ENCODE measurements around the gene EVA1C.
"Not testable (repeated sequence)": the region's sequence is repeated elsewhere in the genome, so short reads cannot be mapped to it uniquely, and the experiment has no call there.

Gene EVA1C

GRCh38 chr21:32534113-32534512 lies 121.6 kb downstream of the EVA1C start:
- DNase-seq: no peak

DNA sequence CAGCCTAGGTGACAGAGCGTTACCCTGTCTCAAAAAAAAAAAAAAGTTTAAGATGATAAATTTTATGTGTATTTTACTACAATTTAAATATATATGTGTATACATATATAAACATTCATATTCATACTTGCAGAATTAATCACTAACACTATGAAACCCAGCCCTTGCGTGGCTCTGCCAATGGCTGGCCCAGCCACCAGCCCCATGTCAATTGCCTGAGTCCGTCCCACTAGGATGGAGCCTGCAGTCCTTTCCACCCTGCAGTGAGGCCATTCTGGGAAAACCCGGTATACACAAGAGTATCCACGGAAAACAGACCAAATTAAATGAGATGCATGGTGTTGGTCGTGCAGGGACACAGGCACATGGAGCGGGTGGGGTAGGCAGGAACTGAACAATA lies 123.1 kb downstream of the EVA1C start:
- DNase-seq: no peak

GRCh38 chr21:32537569-32537881 lies 125.0 kb downstream of the EVA1C start:
- no peak for DNase-seq

DNA sequence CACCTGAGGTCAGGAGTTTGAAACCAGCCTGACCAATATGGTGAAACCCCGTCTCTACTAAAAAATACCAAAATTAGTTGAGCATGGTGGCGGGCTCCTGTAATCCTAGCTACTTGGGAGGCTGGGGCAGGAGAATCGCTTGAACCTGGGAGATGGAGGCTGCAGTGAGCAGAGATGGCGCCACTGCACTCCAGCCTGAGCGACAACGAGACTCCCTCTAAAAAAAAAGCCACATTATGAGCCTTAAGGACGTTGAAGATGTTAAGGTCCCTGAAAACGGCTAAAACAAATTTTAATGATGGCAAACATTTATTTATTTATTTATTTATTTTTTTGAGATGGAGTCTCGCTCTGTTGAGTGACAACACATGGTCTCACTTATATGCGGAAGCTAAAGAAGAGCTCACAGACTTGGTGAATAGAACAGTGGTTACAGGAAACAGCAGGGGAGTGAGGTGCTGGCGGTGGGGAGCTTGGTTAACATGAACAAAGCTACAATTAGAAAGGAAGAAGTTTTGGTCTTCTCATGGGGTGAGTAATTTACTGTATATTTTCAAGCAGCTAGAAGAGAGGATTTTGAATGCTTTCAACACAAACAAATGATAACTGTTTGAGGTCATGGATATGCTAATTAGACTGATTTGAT lies 125.8 kb downstream of the EVA1C start:
- DNase-seq: no peak

- no peak for DNase-seq
These were observed 126.9 kb downstream of the EVA1C start for GRCh38 chr21:32539378-32539777.

DNA sequence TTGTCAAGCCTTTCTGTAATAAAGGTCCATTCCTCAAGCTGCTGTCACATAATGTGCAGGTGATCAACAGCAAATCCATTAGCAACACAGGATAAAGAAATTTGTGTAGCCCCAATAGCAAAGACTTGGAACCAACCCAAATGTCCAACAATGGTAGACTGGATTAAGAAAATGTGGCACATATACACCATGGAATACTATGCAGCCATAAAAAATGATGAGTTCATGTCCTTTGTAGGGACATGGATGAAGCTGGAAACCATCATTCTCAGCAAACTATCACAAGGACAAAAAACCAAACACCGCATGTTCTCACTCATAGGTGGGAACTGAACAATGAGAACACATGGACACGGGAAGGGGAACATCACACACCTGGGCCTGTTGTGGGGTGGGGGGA lies 130.6 kb downstream of the EVA1C start:
- DNase-seq: not testable (repeated sequence)

DNA sequence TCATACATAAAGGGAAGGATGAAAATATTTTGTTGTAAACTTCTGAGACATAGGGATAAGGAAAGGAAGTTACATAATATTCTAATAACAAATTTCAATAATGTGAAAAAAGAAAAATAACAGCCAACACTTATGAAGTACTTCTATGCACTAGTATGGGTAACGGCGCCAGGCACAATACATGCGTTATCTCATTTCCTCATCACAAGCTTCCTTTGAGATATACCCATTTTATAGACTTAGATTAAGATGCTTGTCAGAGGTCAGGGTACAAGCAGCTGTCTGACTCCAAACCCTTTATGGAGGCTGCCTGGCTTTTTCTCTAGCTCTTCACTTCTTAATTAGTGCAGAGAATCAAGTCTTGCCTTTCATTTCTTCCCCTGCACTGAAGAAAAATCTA lies 131.5 kb downstream of the EVA1C start:
- no peak for DNase-seq

GRCh38 chr21:32544697-32545096 lies 132.2 kb downstream of the EVA1C start:
- DNase-seq: no peak

- DNase-seq: no peak
These were observed 133.5 kb downstream of the EVA1C start for GRCh38 chr21:32545948-32546441.

- no peak for DNase-seq
These were observed 134.5 kb downstream of the EVA1C start for GRCh38 chr21:32547018-32547417.

DNA sequence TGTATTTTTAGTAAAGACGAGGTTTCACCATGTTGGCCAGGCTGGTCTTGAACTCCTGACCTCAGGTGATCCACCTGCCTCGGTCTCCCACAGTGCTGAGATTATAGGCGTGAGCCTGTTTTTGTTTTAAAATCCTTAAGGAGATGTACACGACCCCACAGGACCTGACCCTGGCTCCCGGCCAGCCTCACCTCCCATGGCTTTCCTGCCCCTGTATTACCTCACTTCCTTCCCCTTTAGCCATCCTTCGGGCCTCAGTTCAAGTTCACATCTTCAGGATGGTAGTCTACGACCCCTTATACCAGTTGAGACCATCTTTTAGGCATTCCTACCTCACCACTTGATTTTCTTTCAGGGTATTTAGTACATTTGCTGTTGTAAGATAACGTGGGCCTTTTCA lies 136.5 kb downstream of the EVA1C start:
- DNase-seq: no peak

DNA sequence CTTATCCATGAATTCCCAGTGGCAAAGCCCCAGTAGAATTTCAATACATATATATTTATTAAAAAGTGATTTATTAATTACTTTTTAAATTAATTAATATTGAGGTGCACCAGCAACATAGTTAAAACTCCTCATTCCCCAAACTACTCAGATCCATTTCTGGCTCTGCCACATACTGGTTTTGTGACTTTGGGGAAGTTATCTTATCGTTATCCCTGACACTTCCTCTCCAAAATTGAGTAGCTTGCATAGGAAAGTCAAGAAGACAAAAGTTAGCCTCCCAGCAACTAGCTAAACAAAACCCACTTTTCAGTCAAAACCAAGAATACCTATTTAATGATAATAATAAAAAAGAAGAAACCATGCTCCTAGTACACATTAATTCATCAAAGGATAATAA lies 136.9 kb downstream of the EVA1C start:
- DNase-seq: no peak

- no peak for DNase-seq
These were observed 137.4 kb downstream of the EVA1C start for GRCh38 chr21:32549886-32550285.

DNA sequence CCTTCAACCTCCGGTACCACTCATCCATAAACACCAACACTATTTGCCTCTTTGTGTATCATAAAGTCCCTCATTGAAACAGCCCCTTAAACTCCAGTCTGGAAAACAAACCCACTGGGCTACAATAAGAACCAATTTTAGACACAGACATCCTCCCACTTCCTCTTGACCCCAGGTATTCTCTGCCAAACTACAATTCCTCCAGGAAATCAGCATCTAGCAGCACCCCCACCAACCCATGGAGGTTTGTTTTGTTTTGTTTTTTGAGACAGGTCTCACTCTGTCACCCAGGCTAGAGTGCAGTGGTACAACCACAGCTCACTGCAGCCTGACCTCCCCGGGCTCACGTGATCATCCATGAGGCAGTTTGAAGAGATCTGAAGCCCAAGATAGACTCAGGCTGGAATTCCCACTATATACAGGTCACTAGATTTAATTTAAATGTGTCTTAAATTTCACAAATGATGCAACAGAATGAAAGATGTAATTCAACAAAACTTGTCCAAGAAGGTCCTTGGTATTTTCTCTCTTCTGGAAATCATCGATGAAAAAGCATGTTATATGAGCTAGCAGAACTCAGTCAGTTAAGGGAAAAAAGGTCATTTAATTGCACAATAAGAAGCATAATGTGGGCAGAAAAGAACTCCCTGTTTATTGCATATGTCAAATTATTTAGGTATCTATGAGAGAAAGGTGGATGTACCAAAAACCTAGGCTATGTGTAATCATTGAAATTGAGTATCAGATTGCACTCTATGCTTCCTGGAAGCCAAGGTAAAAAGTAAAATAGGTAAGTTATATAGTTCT lies 142.5 kb downstream of the EVA1C start:
- DNase-seq: no peak

DNA sequence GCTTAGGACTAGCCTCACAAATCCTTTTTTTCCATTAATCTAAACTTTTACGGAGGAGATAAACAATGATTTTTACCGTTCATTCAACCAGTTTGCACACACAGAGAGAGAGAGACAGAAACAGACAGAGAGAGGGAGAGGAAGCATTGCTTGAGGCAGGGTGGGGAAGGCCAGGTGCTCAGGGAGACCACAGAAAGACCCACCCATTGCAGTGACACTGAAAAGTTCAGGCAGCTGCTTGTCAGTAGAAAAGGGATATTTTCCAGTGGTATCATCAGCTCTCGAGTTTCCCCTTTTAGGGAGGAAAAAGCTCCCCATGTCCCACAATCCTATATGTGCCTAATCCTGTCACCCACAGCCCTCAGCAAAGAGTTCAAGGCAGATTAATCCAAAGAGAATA lies 145.6 kb downstream of the EVA1C start:
- no peak for DNase-seq

DNA sequence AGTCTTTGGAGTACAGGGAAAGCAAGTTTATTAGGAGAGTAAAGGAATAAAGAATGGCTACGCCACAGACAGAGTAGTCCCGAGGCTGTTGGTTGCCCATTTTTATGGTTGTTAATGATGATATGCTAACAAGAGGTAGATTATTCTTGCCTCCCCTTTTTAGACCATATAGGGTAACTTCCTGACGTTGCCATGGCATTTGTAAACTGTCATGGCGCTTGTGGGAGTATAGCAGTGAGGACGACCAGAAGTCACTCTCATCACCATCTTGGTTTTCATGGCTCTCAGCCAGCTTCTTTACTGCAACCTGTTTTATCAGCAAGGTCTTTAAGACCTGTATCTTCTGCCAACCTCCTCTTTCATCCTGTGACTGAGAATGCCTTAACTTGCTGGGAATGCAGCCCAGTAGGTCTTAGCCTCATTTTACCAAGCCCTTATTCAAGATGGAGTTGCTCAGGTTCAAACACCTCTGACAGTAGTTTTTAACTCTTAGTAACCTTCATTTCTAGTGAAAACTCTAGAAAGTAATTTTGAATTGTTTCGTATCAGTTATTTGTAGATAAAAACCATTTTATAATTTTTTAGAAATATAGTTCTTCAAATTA lies 146.6 kb downstream of the EVA1C start:
- no peak for DNase-seq

DNA sequence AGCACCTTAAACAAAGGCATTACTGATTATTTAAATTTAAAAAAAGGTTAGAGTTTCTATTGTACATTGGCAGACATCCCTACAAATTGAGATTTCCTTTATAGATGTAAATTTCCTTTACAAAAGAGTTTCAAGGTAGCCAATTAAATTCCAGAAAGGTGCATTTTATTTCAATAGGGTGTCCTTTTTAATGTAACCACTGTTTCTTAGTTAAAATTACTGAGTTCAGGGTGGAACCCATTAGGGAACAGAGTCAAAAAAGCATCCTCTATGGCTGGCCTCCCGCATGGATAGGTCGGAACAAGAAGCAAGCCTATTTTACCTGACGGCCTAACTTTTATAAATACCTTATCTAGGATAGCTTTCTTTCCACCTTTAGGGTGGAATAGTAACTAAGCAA lies 148.4 kb downstream of the EVA1C start:
- DNase-seq: no peak

- not testable (repeated sequence) for DNase-seq
These were observed 149.0 kb downstream of the EVA1C start for GRCh38 chr21:32561476-32561875.

- DNase-seq: no peak
These were observed 149.9 kb downstream of the EVA1C start for GRCh38 chr21:32562426-32562825.

DNA sequence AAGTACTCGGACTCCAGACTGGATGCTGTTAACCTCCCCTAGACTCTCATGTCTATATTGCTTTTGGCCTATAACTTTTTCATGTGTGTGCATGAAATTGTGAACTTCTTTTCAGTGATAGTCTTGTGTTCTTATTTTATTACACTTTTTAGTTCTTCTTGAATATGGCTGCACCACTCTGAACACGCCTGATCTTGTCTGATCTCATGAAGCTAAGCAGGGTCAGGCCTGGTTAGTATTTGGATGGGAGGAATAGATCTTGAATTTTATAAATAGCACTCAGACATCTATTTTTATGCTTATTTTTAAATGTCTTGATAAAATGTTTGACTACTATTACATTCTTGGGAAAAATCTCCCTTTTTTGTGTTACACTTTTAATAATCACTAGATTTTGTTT lies 150.4 kb downstream of the EVA1C start:
- no peak for DNase-seq
